HG02623 (cell line): Measurements from ENCODE around the gene CPT1A.
"Not testable (repeated sequence)": the region's sequence is repeated elsewhere in the genome, so short reads cannot be mapped to it uniquely, and the experiment has no call there.

Experiments used
- ATAC-seq: cut with Tn5 transposase; IDR thresholded peaks from one replicate; pipeline ENCODE4 v1.9.1; 2021; ENCODE audit warnings: moderate library complexity; ENCODE audit not compliant: unreplicated experiment

CPT1A gene

DNA sequence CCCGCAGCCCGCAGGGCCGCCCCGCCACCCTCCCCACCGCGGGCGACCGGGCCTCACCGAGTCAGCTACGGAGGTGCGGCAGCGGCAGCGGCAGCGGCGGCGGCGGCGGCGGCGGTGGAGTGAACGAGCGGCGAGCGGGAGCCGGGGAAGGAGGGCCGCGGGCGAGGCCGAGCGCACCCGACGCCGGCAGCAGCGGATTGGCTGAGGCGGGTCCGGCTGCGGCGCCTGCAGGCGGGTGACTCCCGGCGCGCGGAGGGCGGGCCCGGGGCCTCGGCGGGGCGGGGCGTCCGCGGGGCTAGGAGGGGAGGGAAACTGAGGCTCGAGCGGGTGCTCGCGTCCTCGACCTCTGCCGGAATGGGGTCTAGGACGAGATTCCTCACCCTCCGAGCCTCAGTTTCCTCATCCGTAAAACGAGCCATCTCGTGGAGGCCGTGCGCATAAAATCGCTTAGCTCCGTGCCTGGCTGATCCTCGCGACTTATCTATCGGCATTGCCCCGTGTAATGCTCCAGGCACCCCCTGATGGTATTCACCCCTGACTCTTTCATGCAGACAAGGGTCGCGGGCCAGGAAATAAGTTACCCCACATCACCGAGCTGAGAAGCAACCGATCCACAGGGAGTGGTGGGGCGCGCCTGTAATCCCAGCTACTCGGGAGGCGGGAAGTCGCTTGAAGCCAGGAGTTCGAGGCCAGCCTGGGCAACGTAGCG lies at the start of gene CPT1A:
Gene CPT1A, minus strand, starts transcription at position 199 of the 709 bp plus-strand sequence. CDS start 26,442 bp downstream, outside the sequence.
- no peak for ATAC-seq

DNA sequence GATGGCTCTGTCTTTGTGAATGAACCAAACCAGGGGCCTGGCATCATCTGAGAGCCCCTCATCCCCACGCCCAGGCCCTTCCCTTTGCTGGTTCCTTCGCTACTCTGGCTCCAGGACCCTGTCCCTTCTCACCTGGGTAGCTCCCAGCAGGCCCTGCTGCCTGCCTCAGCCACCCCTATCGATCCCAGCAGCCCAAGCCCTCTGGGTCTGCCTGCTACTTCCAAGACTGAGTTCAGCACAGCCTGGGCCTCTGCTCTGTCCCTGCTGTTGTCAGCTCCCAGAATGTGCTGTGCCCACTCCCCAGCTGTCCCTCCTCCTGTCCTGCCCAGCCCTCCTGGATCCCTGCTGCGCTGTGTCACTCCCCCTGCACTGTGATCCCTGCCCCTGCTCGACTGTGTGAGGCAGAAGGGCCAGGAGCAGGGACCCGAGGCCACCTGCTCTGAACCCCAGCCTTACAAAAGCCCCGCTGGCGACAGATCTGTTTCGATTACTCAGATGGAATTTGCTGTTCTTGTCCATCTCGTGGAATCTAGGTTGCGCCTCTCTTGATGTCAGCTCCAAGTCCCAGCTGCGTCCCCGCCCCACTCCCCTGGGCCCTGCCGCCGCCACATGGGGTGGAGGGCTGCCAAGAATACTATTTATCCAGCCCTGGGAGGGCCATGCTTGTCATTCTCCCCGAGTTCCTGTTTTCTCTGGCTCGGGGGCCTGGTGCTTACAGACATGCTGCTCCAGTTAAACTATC lies 48.9 kb upstream of the CPT1A start:
- no peak for ATAC-seq

DNA sequence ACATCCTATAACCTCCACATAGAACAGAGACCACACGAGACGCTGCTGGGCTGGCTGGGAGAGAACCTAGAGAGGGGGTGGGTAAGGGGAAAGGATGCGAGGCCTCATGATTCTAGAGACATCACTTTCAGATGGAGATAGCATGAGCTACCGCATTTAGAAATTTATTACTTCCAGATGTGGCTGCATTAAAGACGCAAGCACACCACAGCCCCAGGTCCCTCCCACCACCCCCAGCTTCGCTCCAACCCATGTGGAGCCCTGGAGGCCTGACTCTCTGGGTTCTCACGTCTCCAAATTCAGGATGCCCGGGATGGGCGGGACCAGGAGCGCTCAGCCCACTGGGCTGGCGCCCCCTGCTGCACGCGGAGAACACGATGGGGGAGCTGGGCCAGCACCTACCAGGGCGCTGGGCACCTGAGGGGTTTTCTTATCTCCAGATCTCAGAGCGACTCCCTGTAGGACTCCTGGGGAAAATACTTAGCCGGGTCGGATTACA lies 48.3 kb upstream of the CPT1A start:
- no peak for ATAC-seq

DNA sequence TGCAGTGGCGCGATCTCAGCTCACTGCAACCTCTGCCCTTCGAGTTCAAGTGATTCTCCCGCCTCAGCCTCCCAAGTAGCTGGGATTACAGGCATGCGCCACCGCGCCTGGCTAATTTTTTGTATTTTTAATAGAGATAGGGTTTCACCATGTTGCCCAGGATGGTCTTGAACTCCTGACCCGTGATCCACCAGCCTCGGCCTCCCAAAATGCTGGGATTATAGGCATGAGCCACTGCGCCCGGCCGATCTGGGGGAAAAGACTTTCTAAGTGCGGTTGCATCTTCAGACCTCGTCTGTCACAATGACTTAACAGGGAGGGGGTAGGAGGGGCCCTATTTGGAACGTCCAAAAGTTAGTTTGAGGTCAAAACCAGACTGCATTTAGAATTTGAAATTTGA lies 43.1 kb upstream of the CPT1A start:
- not testable (repeated sequence) for ATAC-seq

DNA sequence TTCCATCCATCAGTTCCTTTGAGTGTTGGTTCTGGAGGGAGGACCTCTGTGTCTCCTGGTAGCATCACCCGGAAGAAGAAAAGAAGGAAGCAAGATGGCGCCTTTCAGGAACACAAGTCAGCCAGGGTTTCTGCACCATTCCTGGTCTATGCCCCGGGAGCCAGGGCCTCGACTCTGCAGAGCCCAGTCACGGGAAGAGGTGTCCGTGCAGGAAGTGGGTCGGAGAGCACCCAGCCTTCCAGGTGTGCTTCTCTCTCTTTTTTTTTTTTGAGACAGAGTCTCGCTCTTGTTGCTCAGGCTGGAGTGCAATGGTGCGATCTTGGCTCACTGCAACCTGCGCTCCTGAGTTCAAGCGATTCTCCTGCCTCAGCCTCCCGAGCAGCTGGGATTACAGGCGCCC lies 40.7 kb upstream of the CPT1A start:
- ATAC-seq = no peak

DNA sequence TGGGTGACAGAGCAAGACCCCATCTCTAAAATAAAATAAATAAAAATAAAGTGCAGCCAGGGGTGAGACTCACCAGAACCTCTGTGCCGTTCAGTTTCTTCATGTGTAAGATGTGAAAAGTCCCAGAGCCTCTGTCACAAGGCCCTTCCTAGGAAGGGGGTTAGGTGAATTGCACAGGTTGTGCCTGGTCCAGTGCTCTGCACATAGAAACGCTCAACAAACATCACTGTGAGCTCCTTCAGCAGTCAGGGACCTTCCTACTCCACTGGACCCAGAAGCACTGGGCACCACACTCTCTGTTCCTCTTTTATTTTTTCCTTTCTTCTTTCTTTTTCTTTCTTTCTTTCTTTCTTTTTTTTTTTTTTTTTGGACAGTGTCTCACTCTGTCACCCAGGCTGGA lies 39.6 kb upstream of the CPT1A start:
- ATAC-seq = no peak

DNA sequence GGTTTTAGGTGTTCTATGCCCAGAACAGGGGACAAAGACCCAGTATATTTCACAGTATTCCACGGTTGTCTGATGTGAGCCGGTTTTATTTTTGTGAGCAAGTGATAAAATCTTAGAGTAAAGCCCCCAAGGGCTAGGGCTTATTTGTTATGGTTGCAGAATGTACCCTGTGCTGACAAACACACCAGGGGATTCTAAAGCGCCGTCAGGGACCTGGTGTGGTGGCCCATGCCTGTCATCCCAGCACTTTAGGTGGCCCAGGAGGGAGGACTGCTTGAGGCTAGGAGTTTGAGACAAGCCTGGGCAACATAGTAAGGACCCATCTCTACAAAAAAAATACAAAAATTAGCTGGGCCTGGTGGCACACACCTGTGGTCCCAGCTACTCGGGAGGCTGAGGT lies 39.1 kb upstream of the CPT1A start:
- ATAC-seq = no peak

DNA sequence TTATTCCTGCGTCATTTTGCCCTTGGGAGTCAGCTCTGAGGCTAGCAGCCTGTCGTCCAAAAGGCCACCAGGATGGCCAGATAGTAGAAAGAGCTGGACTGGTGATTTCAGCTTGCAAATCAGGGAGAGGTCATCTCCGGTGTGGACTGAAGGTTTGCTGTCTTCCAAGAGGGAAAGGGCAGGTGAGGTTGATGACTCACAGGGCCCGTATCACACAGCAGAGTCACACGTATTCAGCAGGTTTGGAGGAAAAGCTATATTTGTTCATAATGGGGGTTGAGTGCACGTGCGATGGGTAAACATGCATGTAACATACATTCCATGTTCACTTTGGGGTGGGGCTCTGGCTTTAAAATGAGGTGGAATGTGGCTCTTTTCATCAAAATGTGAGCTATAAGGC lies 36.3 kb upstream of the CPT1A start:
- no peak for ATAC-seq

DNA sequence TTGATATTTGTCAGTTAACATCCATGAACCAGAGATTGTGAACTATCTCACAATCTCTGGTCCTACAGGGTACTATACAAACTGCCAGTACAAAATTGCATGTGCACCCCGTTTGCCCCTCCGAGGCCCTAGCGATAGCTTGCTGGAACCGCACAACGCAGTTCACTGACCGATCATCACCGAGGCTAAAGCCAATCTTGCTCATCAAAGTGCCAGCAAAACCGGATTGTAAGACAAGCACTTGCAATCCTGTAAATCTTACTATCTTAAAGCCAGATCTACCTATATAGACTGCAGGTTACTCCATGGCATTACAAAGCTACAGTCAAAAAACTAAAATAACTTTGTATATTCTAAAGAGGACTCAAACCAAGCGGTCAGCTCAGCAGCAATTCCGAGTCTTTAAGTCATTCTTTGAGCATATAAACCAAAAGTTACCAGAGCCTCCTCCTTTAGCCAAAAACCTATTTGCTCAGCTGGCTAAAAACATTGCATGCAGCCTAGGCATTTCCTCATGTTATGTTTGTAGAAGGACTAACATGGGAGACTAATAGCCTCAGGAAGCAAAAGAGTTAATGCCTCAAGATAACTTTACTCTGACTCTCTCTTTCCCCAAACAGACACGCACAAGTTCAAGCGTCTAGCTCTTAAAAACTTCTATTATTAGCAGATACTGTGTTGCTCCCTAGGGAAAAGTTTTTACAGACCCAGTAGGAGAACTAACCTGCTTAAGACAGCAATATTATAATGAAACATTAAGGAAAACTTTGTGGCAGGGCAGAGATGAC lies 30.7 kb upstream of the CPT1A start:
- no peak for ATAC-seq

DNA sequence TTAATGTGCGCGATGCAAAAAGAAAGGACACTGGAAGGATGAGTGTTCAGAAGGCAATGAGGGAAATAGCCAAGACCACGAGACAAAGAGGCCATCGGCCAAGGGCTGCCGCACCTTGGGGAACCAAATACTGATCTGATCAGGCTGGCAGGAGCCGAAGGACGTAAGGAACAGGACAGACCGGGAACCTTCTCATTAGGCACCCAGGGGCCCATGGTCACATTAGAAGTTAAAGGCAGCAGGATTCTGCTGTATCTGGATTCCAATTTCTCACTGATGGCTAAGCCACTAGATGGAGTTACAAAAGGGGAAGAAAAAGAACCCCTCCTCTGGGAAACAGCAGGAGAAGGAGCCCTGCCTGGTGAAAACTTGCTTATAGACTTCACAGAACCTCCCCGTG lies 28.8 kb upstream of the CPT1A start:
- no peak for ATAC-seq

DNA sequence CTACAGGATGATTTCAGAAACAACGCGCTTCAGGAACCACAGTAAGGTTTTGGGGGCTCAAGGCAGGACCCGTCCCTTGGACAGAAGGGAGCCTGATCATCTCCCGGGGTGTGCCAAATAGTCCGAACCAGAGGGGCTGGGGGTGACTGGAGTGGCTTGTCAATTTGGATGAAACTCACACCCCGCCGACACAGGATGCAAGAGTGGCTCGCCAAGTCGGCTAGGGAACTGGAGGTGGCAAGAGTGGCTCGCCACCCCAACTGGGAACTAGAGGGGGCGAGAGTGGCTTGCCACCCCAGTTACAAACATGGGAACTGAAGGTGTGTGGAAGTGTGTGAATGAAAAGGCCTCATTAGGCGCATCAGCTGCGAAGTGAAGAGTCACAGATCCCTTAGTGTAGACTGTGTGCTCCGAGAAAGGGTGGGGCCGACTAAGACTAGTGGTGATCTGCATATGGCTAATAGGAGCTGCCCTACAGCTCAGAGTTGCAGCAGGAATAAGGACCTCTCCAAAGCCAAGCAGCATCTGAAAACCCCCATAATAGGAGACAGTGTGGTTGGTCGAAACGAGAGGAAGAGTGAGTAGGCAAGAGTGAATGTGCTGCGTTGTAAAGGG lies 26.6 kb upstream of the CPT1A start:
- ATAC-seq = no peak

DNA sequence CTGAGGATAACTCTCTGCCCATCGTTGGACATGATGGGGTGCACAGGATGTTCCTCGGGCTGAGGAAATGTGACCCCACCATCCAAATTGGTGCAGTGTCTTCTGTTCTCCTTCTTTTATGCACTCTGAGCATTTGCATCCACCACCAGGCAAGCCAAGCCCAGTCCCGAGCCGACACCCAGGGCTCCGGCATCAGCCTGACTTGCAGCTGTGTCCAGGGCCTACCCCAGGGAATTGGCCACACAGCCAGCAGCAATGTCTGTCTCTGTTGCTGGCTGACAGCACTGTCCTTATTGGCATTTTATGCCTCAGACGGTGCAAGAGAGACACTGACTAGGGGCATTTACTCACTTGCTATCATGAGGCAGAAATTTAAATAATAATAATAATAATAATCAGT lies 25.4 kb upstream of the CPT1A start:
- no peak for ATAC-seq

DNA sequence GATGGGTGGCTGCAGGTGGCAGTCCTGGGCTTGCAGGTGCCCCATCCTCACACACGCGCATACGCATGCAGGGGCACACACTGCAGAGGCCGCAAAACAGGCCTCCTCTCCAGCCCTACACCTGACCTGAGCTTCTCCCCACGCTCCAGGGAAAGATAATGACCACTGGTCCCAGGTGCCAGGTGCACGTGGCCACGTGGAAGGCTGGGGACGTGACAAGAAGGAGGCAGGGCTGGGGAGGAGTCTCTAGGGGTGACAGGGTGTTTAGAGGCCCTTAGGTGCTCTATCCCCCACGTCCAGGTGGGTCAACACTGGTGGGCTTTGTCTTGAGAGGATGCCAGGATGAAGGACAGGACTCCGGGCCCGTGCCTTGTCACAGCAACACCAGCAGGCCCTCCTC lies 23.5 kb upstream of the CPT1A start:
- no peak for ATAC-seq

DNA sequence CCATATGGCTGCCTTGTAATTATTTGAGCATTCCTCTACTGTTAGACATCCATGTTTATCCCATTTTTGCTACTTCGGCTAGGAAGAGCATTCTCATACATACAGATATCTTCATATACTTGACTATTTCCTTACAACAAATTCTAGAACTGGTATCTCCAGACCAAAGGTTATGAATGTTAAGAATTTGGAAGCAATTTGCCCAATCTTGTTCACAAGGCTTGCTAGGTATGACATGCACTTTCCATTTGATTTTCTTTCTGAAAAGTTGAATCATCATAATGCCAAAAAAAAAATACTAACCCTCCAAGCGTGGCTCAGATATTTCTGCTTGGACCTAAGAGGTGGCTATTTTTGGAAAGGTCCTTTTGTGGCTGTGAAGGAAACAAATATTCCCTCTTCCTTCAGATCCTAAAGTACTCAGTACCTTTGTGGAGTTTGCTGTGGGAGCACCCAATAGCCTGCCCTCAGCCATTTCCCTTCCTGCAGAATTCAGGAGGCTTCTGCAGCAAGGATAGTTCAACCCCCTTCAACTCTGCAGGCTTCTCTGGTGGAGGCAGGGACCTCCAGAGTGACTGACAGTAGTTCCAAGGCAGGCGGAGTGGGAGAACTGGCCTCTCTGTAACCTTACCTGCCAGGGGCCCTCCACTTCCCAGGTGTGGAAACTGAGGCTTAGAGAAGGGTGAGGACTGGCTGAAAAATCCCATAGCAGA lies 22.0 kb upstream of the CPT1A start:
- no peak for ATAC-seq

DNA sequence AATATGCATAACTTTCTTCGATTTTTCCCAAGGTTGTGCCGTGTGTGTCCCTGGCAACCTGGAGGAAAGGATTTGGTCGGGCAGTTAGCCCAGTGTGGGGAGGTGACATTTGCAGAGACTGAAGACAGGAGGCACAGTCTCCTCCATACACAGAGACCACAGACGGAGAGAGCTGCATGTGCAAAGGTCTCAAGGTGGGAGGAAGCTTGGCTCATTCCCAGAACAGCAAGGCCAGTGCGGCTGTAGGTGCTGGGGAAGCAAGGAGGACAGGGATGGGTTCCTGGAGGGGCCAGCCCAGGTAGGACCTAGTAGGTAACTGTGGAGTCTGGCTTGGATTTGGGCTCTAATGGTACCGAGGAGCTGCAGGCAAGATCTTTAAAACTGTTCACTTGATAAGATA lies 20.7 kb upstream of the CPT1A start:
- ATAC-seq = no peak

DNA sequence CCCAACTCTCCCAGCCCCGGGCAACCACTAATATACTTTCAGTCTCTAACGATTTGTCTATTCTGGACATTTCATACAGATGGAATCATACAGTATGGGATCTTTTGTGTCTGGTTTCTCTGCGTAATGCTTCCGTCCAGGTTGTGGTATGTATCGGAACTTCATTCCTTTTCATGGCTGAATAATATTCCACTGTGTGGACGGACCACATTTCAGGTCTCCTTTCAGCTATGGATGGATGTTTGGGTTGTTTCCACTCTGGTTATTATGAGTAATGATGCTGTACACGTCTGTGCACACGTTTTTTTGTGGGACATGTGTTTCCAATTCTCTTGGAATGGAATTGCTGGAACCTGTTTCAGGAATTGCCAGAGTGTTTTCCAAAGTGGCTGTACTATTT lies 17.4 kb upstream of the CPT1A start:
- ATAC-seq = no peak

DNA sequence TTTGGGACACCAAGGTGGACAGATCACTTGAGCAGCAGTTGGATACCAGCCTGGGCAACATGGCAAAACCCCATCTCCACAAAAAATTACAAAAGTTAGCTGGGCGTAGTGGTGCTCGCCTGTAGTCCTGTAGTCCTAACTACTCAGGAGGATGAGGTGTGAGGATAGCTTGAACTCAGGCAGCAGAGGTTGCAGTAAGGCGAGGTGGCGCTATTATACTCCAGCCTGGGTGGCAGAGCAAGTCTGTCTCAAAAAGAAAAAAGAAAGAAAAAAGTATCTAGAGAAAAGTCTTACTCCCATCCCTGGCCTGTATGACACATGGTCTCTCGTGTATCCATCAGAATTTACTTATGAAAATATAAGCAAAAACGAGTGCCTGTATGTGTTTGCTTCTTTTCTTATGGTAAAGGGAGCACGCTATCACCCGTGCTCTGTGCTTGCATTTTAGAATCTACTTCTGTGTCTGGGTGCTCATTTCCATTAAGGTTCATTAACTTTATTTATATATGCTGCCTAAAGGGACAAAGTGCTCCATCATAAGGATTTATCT lies 15.4 kb upstream of the CPT1A start:
- ATAC-seq = no peak

DNA sequence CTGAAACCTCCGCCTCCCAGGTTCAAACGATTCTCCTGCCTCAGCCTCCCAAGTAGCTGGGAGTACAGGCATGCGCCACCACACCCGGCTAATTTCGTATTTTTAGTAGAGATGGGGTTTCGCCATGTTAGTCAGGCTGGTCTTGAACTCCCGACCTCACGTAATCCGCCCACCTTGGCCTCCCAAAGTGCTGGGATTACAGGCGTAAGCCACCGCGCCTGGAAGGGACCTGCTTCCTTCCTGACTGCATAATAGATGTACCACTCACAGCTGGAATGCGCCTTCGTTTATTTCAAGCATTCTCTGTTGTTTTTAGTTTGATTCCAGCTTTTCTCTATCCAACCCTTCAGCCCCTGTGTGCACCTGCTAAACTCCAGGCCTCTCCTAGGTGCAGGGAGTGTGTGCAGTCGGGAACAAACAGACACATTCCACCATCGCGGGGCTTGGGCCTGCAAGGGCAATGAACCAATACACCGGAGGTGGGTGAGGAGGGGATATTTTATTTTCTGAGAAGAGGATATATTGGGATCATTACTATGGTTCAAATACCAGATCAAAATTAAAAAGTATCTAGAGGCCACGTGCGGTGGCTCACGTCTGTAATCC lies 14.8 kb upstream of the CPT1A start:
- not testable (repeated sequence) for ATAC-seq

DNA sequence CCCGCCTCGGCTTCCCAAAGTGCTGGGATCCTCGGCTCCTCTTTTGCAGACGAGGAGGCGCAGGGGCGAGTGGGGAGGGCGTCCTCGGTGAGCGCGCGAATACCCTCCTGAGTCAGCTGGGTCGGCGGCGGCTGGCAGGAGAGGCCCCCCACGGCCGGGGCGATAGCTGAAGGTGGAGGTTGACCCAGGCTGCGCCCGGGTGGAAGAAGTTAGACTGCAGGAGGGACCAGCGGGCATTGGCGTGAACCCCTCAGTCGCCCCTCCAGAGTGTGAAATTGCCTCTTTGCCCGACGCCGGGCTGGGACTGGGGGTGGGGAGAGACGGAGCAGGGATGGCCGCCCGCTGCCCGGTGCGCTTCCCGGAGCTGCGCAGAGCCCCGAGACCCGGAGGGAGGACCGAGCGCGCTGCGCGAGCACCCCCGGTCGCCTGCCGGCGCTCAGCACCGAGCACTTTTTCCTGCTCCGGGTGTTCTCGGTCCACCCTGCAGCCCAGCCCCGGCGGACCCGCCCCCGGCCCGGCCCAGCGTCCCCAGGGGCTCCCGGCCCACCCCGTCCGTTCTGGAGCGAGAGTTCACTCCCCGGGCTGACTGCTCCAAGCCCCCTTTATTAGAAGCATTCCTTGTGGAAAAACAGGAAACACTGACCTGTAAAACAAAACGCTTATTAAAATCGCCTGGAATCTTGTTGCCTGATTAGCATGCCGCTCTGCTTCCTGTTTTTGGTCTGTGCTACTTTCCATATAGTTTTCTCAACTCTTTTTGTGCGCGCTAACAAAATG lies 13.7 kb upstream of the CPT1A start:
- no peak for ATAC-seq
